ENCODE data around the gene MATN4. TPM values are rescaled to one million over a fixed set of nuclear protein-coding genes. Genes with fewer than 3 reads are reported as not detected.

Gene MATN4
- total and polyA plus RNA-seq, 7 donors: not detected

- no peak for TF ChIP-seq CTCF (IDR thresholded peaks at IDR 0.05)
- peaks cover 0 to 13% of the 10 kb centered on the region in 2 donors for H3K36me3 ChIP-seq (ENCODE audit: insufficient read depth in 1 of 2, low read depth in 1 of 2)
- no peaks in the 10 kb centered on the region for H3K27me3 ChIP-seq (ENCODE audit: insufficient read depth in 3 of 3, low read length in 2 of 3)
- WGBS, 3 donors: 26 to 30% (median 27%) methylated on average over 9 of the region's 9 CpGs
- H3K4me1 ChIP-seq: peaks cover 58% of the 10 kb centered on the region
- H3K9me3 ChIP-seq: no peaks in the 10 kb centered on the region
- intact Hi-C loops (cut with DNase I): loop anchor here in 1 of 2 donors (10.0 kb wide), 1 partner anchor 1140 kb away; no protein-coding TSS in a partner anchor
- peak; percentile 79 to 82 for DNase-seq
- H3K4me3 ChIP-seq: peak overlapping the region; percentile 79
- peak; percentile 45 to 63 (median 60) for ATAC-seq
- H3K27ac ChIP-seq: peak overlapping the region; percentile 94
Observed at GRCh38 chr20:45344168-45344860, 36.2 kb upstream of the MATN4 start.

GRCh38 chr20:45343532-45344167 lies 35.6 kb upstream of the MATN4 start:
- no peaks in the 10 kb centered on the region for H3K9me3 ChIP-seq
- WGBS, 3 donors: 32 to 48% (median 33%) methylated on average over 6 of the region's 6 CpGs
- peaks cover 0 to 13% of the 10 kb centered on the region in 2 donors for H3K36me3 ChIP-seq (ENCODE audit: insufficient read depth in 1 of 2, low read depth in 1 of 2)
- ATAC-seq: no peak
- H3K4me1 ChIP-seq: peaks cover 65% of the 10 kb centered on the region
- peak overlapping the region; percentile 94 for H3K27ac ChIP-seq
- intact Hi-C loops (cut with DNase I): loop anchor here in 1 of 2 donors (10.0 kb wide), 1 partner anchor 1139 kb away; no protein-coding TSS in a partner anchor
- peak overlapping the region; percentile 79 for H3K4me3 ChIP-seq
- no peaks in the 10 kb centered on the region for H3K27me3 ChIP-seq (ENCODE audit: insufficient read depth in 3 of 3, low read length in 2 of 3)
- TF ChIP-seq CTCF (IDR thresholded peaks at IDR 0.05): no peak
- no peak for DNase-seq

- WGBS, 3 donors: 26 to 43% (median 32%) methylated on average over 6 of the region's 6 CpGs
- Histone ChIP-seq H3K36me3 (ENCODE audit: insufficient read depth in 1 of 2, low read depth in 1 of 2) (peaks cover 0 to 13% of the 10 kb centered on the region in 2 donors), H3K27ac (peak overlapping the region; percentile 94), H3K9me3 (no peaks in the 10 kb centered on the region), H3K4me1 (peaks cover 71% of the 10 kb centered on the region), H3K4me3 (peak overlapping the region; percentile 79), H3K27me3 (ENCODE audit: insufficient read depth in 3 of 3, low read length in 2 of 3) (no peaks in the 10 kb centered on the region)
- no peak for ATAC-seq
- intact Hi-C loops (cut with DNase I): loop anchor here in 1 of 2 donors (10.0 kb wide), 1 partner anchor 1138 kb away; no protein-coding TSS in a partner anchor
- DNase-seq: no peak
- no peak for TF ChIP-seq CTCF (IDR thresholded peaks at IDR 0.05)
Observed at GRCh38 chr20:45342855-45343531, 34.9 kb upstream of the MATN4 start.

- peak overlapping the region; percentile 79 for H3K4me3 ChIP-seq
- H3K9me3 ChIP-seq: no peaks in the 10 kb centered on the region
- intact Hi-C loops (cut with DNase I): loop anchor here in 1 of 2 donors (10.0 kb wide), 1 partner anchor 1137 kb away; no protein-coding TSS in a partner anchor
- peaks cover 79% of the 10 kb centered on the region for H3K4me1 ChIP-seq
- no peak for TF ChIP-seq CTCF (IDR thresholded peaks at IDR 0.05)
- no peaks in the 10 kb centered on the region for H3K27me3 ChIP-seq (ENCODE audit: insufficient read depth in 3 of 3, low read length in 2 of 3)
- ATAC-seq: peak; percentile 50 to 65 (median 58)
- peak; percentile 73 to 83 for DNase-seq
- 15 to 17% (median 17%) methylated on average over 16 of the region's 16 CpGs for WGBS, 3 donors
- peaks cover 0 to 13% of the 10 kb centered on the region in 2 donors for H3K36me3 ChIP-seq (ENCODE audit: insufficient read depth in 1 of 2, low read depth in 1 of 2)
- H3K27ac ChIP-seq: peak overlapping the region; percentile 94
Observed at GRCh38 chr20:45341939-45342854, 34.1 kb upstream of the MATN4 start.
